ENCODE results near the gene BORCS5. TPM values are rescaled to one million over a fixed set of nuclear protein-coding genes. Genes with fewer than 3 reads are reported as not detected.
"Not testable (repeated sequence)": the region's sequence is repeated elsewhere in the genome, so short reads cannot be mapped to it uniquely, and the experiment has no call there.

Gene BORCS5
- total RNA-seq, 1 donor from 2014 or later, result 35.8 TPM

- DNase-seq (ENCODE audit: low spot score) (no peak), ATAC-seq (no peak)
- intact Hi-C loops (cut with DNase I), result no loop called here
Observed at GRCh38 chr12:12498210-12498609, 141.3 kb downstream of the BORCS5 start.

DNA sequence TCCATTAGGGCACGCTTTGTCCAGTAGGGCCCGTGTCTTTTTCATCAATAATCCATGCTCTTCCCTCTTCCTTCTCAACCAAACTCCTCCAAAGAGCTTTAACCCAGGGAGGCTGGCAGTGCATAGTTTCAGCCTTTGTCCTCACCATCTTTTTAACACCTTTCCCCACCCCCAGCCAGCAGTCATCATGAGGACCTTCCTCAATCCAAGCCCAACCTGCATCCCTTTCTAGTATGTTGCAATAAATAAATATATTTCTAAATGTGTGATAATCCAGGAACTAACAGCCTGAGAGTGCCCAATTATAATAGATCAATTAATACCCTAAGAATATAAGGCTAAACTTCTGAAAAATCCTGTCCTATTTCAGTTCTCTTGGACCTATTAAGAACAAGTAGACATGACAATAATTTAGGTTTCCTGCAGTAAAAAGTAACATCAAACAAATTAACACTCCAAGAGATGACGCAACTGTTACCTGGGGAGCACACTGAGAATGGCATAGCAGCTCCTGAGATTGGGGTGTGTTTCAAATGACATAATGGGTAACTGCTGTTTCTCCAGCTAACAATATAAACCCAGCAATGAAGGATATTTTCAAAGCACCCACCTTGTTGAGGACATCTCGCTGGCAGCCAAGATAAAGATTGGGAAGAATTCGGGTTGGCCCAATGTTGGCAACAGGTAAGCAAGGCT lies 143.2 kb downstream of the BORCS5 start:
- no peak for ATAC-seq

DNA sequence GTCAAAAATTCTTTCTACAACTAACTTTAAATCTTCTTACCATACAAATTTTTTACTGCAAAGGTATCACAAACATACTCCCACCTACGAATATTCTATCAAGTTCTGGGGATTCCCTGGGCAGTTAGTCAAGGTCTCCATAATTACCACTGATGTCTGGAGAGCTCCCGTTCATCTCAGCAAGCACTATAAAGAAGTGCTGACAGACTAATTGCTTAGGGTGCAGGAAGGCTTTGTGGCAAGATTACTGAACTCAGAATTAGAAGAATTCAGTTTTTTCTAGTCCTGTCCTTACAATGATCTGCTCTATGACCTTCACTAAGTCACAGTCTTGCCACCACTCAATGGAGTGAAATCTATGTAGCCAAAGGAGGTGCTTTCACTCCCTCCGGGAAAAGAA lies 144.2 kb downstream of the BORCS5 start:
- intact Hi-C loops (cut with DNase I), result no loop called here
- no peak for ATAC-seq
- no peak for DNase-seq (ENCODE audit: low spot score)

More for the DNA sequence above, 143.2 kb downstream of the BORCS5 start:
- intact Hi-C loops (cut with DNase I), result no loop called here
- no peak for DNase-seq (ENCODE audit: low spot score)

- intact Hi-C loops (cut with DNase I); DNase-seq (ENCODE audit: low spot score); ATAC-seq: not testable (repeated sequence)
Observed at GRCh38 chr12:12502130-12502814, 145.4 kb downstream of the BORCS5 start.

DNA sequence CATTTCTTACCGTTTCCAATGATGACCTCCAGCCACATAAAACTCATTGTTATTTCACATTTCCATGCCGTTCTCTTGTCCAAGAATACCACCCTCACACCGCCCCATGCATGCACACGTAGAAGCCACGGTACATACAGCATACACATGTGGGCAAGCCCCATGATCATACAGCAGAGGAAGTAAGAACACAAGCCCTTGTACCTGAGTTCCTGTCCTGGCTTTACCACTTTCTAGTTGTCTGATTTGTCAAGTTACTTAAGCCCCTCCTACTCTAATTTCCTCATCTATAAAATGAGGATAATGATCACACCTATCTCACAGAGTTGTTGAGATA lies 145.9 kb downstream of the BORCS5 start:
- ATAC-seq (no peak), DNase-seq (ENCODE audit: low spot score) (no peak)
- intact Hi-C loops (cut with DNase I), result no loop called here

- ATAC-seq (no peak), DNase-seq (ENCODE audit: low spot score) (no peak)
- intact Hi-C loops (cut with DNase I), result no loop called here
Observed at GRCh38 chr12:12503384-12504078, 146.7 kb downstream of the BORCS5 start.

- intact Hi-C loops (cut with DNase I), result no loop called here
- ATAC-seq, result peak; percentile 96
- DNase-seq (ENCODE audit: low spot score), result no peak
Observed at GRCh38 chr12:12505544-12506495, 148.9 kb downstream of the BORCS5 start.

DNA sequence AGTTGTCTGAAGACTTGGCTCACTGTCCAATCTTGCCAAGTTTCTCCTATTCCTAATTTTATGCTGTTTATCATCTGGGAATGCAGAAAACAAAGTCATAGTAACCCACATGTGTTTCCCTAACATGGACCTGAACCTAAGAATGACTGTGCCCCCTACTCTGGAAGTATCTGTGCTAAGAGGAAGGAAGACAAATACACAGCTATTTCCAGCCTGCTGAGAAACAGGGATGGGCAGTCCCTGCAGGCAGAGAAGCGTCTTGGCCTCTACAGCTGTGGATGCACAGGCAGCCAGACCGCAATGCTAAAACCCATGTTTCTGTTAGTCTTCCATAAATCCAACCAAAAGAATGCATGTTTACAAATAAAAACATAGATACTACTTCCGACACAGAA lies 149.6 kb downstream of the BORCS5 start:
- ATAC-seq, result peak; percentile 90
- intact Hi-C loops (cut with DNase I), result no loop called here
- DNase-seq (ENCODE audit: low spot score), result no peak

GRCh38 chr12:12507121-12507520 lies 150.2 kb downstream of the BORCS5 start:
- intact Hi-C loops (cut with DNase I), result no loop called here
- ATAC-seq, result no peak

GRCh38 chr12:12508612-12509011 lies 151.7 kb downstream of the BORCS5 start:
- DNase-seq (ENCODE audit: low spot score), result no peak
- intact Hi-C loops (cut with DNase I), result no loop called here
- ATAC-seq, result no peak

More at GRCh38 chr12:12507121-12507520, 150.2 kb downstream of the BORCS5 start:
- DNase-seq (ENCODE audit: low spot score), result no peak

- intact Hi-C loops (cut with DNase I), result no loop called here
- ATAC-seq (no peak), DNase-seq (ENCODE audit: low spot score) (no peak)
Observed at GRCh38 chr12:12510141-12510540, 153.3 kb downstream of the BORCS5 start.

- no peak for ATAC-seq
- no peak for DNase-seq (ENCODE audit: low spot score)
- intact Hi-C loops (cut with DNase I), result no loop called here
Observed at GRCh38 chr12:12510551-12510950, 153.7 kb downstream of the BORCS5 start.

- intact Hi-C loops (cut with DNase I), result no loop called here
- DNase-seq (ENCODE audit: low spot score) (no peak), ATAC-seq (no peak)
Observed at GRCh38 chr12:12511021-12511783, 154.3 kb downstream of the BORCS5 start.

DNA sequence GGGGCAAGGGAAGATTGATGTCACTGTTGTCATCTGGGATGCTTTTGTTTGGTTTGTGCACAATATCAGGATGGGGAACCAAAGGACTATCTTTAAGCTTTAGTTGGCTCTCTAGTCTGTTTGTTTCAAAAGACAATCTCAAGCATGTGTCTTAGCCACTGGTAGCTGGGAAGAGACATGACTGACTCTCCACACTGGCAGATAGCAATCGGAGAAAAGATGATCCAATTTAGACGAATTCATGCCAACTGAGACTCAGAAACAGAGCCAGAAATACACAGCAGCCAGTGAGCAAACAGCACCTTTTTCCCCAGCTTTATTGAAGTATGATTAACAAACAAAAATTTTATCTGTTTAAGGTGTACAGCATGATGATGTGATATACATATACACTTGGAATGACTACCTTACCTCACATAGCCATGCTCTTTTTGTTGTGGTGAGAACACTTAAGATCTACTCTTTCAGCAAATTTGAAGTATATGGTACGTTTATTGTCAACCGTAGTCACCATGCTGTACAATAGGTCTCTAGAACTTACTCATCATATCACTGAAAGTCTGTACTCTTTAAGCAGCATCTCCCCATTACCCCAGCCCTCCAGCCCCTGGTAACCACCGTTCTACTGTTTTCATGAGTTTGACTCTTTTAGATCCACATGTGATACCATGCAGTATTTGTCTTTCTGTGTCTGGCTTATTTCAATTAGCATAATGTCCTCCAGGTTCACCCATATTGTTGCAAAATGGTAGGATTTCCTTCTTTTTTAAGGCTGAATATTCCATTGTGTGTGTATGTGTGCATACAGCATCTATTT lies 155.2 kb downstream of the BORCS5 start:
- no peak for ATAC-seq
- intact Hi-C loops (cut with DNase I), result no loop called here
- DNase-seq (ENCODE audit: low spot score), result no peak

GRCh38 chr12:12513416-12514006 lies 156.6 kb downstream of the BORCS5 start:
- no peak for DNase-seq (ENCODE audit: low spot score)
- intact Hi-C loops (cut with DNase I), result no loop called here
- peak; percentile 42 for ATAC-seq

GRCh38 chr12:12518464-12518845 lies 161.6 kb downstream of the BORCS5 start:
- ATAC-seq, result no peak
- intact Hi-C loops (cut with DNase I), result no loop called here
- no peak for DNase-seq (ENCODE audit: low spot score)

DNA sequence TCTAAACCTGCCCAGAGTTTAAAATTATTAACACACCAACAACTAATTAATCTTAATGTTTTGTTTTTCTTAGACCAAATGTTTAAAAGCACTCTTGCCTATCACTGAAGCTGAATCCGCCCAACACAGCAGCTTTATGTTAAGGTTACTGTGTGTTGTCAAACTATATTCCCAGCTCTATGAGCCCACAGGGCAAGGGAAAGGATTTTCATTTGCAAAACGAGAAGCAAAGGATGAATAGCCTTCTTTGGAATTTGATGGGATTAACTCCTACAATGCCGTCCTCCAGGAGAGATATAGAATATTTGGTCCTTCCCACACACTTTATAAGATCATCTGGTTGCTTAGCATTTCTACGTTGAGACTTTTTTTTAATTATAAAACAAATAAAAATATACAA lies 162.0 kb downstream of the BORCS5 start:
- no peak for ATAC-seq
- DNase-seq (ENCODE audit: low spot score), result no peak
- intact Hi-C loops (cut with DNase I), result no loop called here

All from sciatic nerve (tissue), 2 donors.